Measurements from ENCODE around the gene LRRC46. TPM values are rescaled to one million over a fixed set of nuclear protein-coding genes. Genes with fewer than 3 reads are reported as not detected.

Gene LRRC46
- total and polyA plus RNA-seq, 2 of the 13 experiments (the other 11 are each of a cell fraction or from before 2014, with no cell fraction given): 0.09 TPM

DNA sequence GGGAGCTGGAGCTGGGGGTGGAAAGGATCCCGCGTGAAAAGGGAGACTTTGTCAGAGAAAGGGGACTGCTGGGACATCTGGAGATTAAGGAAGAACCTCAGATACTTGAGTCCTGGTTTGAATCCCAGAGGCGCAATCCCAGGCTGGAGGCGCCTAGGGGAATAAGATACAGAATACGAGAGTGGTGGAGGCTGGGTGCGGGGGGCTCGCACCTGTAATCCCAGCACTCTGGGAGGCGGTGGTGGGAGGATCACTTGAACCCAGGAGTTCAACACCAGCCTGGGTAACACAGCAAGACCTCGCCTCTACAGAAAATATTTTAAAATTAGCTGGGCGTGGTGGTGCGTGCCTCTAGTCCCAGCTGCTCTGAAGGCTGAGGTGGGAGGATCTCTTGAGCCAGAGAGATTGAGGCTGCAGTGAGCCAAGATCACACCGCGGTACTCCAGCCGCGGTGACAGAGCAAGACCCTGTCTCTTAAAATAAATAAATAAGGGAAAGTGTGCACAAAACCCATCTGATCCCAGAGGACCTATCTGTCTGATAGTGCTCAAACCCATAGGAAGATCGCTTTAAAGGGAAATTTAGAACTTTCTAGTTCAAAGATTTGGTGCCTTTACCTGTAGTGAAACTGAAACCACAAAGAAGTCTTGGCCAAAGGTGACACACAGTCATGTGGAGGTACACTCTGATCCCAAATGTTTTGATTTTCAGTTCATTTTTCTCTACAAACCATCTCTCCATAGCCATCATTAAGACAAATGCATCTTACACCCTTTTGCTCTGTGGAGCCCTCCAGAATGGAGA lies 10.2 kb downstream of the LRRC46 start (continued):
- TF ChIP-seq, protein P1, sequence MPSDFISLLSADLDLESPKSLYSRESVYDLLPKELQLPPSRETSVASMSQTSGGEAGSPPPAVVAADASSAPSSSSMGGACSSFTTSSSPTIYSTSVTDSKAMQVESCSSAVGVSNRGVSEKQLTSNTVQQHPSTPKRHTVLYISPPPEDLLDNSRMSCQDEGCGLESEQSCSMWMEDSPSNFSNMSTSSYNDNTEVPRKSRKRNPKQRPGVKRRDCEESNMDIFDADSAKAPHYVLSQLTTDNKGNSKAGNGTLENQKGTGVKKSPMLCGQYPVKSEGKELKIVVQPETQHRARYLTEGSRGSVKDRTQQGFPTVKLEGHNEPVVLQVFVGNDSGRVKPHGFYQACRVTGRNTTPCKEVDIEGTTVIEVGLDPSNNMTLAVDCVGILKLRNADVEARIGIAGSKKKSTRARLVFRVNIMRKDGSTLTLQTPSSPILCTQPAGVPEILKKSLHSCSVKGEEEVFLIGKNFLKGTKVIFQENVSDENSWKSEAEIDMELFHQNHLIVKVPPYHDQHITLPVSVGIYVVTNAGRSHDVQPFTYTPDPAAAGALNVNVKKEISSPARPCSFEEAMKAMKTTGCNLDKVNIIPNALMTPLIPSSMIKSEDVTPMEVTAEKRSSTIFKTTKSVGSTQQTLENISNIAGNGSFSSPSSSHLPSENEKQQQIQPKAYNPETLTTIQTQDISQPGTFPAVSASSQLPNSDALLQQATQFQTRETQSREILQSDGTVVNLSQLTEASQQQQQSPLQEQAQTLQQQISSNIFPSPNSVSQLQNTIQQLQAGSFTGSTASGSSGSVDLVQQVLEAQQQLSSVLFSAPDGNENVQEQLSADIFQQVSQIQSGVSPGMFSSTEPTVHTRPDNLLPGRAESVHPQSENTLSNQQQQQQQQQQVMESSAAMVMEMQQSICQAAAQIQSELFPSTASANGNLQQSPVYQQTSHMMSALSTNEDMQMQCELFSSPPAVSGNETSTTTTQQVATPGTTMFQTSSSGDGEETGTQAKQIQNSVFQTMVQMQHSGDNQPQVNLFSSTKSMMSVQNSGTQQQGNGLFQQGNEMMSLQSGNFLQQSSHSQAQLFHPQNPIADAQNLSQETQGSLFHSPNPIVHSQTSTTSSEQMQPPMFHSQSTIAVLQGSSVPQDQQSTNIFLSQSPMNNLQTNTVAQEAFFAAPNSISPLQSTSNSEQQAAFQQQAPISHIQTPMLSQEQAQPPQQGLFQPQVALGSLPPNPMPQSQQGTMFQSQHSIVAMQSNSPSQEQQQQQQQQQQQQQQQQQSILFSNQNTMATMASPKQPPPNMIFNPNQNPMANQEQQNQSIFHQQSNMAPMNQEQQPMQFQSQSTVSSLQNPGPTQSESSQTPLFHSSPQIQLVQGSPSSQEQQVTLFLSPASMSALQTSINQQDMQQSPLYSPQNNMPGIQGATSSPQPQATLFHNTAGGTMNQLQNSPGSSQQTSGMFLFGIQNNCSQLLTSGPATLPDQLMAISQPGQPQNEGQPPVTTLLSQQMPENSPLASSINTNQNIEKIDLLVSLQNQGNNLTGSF (CRISPR knock-in tag; IDR thresholded peaks at IDR 0.05): no peak
- TF ChIP-seq MTA1 (CRISPR knock-in tag; IDR thresholded peaks at IDR 0.05; ENCODE audit: borderline replicate concordance): no peak
- no peak for TF ChIP-seq ESRRA (CRISPR knock-in tag; IDR thresholded peaks at IDR 0.05; ENCODE audit: low read depth)
- no peak for TF ChIP-seq PHF8 (CRISPR knock-in tag; IDR thresholded peaks at IDR 0.05)
- TF ChIP-seq TOPORS (CRISPR knock-in tag; IDR thresholded peaks at IDR 0.05): 0 out of 2 replicates have a peak, but pooled peaks have one; percentile 10
- no peak for TF ChIP-seq MXD3 (CRISPR knock-in tag; IDR thresholded peaks at IDR 0.05)
- TF ChIP-seq, protein P2, sequence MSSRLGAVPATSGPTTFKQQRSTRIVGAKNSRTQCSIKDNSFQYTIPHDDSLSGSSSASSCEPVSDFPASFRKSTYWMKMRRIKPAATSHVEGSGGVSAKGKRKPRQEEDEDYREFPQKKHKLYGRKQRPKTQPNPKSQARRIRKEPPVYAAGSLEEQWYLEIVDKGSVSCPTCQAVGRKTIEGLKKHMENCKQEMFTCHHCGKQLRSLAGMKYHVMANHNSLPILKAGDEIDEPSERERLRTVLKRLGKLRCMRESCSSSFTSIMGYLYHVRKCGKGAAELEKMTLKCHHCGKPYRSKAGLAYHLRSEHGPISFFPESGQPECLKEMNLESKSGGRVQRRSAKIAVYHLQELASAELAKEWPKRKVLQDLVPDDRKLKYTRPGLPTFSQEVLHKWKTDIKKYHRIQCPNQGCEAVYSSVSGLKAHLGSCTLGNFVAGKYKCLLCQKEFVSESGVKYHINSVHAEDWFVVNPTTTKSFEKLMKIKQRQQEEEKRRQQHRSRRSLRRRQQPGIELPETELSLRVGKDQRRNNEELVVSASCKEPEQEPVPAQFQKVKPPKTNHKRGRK (CRISPR knock-in tag; IDR thresholded peaks at IDR 0.05): no peak
- TF ChIP-seq ZNF343 (CRISPR knock-in tag; IDR thresholded peaks at IDR 0.05): no peak
- TF ChIP-seq ELK4 (CRISPR knock-in tag; IDR thresholded peaks at IDR 0.05; ENCODE audit: borderline replicate concordance): no peak
- no peak for TF ChIP-seq ZSCAN31 (CRISPR knock-in tag; IDR thresholded peaks at IDR 0.05; ENCODE audit: low read depth)
- TF ChIP-seq, protein P3, sequence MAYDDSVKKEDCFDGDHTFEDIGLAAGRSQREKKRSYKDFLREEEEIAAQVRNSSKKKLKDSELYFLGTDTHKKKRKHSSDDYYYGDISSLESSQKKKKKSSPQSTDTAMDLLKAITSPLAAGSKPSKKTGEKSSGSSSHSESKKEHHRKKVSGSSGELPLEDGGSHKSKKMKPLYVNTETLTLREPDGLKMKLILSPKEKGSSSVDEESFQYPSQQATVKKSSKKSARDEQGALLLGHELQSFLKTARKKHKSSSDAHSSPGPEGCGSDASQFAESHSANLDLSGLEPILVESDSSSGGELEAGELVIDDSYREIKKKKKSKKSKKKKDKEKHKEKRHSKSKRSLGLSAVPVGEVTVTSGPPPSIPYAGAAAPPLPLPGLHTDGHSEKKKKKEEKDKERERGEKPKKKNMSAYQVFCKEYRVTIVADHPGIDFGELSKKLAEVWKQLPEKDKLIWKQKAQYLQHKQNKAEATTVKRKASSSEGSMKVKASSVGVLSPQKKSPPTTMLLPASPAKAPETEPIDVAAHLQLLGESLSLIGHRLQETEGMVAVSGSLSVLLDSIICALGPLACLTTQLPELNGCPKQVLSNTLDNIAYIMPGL (CRISPR knock-in tag; IDR thresholded peaks at IDR 0.05; ENCODE audit: borderline replicate concordance in 1 of 2, low read depth in 1 of 2): 0 out of 4 replicates have a peak, but pooled peaks of 1 of the 2 experiments have one; percentile 31
- no peak for TF ChIP-seq SALL2 (CRISPR knock-in tag; IDR thresholded peaks at IDR 0.05)
- no peak for TF ChIP-seq ZNF776 (CRISPR knock-in tag; IDR thresholded peaks at IDR 0.05)
- no peak for TF ChIP-seq HOXA9 (CRISPR knock-in tag; IDR thresholded peaks at IDR 0.05; ENCODE audit: borderline replicate concordance)
- 0 out of 2 replicates have a peak, but pooled peaks have one; percentile 3 for TF ChIP-seq IKZF5 (CRISPR knock-in tag; IDR thresholded peaks at IDR 0.05)
- TF ChIP-seq ZNF160 (CRISPR knock-in tag; IDR thresholded peaks at IDR 0.05): no peak

Measured in HepG2 (cell line).